ENCODE results near the gene SUCLA2. TPM values are rescaled to one million over a fixed set of nuclear protein-coding genes. Genes with fewer than 3 reads are reported as not detected.

SUCLA2 gene
- total RNA-seq (10 to 100 TPM; 15.6 to 21.3 TPM), total RNA-seq (18.8 to 37.0 reads per million in 2 donors)

DNA sequence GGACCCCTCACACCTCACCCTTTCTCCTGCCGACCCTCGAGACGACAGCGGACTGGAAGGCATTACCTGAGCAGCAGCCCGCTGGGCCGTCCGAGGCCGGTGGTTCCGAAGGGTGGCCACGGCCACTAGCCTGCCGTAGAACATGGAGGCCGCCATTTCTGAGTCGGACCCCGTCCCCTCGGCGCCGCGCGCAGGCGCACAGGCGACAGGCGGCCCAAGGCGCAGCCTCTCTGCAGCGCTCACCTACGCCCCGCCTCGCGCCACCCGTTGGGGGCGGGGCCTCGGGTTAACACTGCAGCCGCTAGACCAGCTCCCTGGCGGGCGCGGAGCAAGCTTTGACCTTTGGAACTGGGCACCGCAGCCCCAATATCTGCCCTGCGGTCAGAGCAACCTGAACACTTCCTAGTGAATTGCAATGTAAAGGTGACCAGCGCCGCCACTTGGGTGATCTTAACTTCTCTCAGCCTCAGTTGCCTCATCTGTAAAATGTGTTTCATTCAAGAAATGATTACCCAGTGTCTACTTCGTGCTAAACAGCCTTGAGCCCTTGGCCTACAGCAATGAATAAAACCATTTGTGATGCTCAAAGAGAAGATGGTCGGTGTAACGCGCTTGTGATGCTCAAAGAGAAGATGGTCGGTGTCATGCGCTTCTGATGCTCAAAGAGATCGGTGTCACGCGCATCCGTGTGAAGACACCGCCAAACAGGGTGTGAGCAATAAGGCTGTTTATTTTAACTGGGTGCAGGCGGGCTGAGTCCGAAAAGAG, at the start of gene SUCLA2:
SUCLA2 (minus strand) TSS at position 160 of the 768 bp plus-strand sequence; CDS start at position 156, 4 bp downstream.
- Mint-ChIP-seq H3K4me3 (peak within 1 kb of the TSS; percentile 93), H3K27me3 (no peaks in the 10 kb centered on the region), H3K27ac (peak within 1 kb of the TSS; percentile 96), H3K36me3 (ENCODE audit: low read depth) (peaks cover 3% of the 10 kb centered on the region), H3K4me1 (peaks cover 19% of the 10 kb centered on the region)
- DNase-seq (peak; percentile 82 to 91 (median 84)), ATAC-seq (peak; percentile 99)
- no peaks in the 10 kb centered on the region for H3K9me3 ChIP-seq (ENCODE audit: control insufficient read depth, low read length, poor library complexity, severe bottlenecking)

- H3K9me3 ChIP-seq (ENCODE audit: control insufficient read depth, low read length, poor library complexity, severe bottlenecking): no peaks in the 10 kb centered on the region
- no peaks in the 10 kb centered on the region for H3K27me3 Mint-ChIP-seq
- no peak overlapping the region for H3K4me3 Mint-ChIP-seq
- H3K36me3 Mint-ChIP-seq (ENCODE audit: low read depth): peaks cover 14% of the 10 kb centered on the region
- ATAC-seq (no peak), DNase-seq (no peak)
- H3K27ac Mint-ChIP-seq: no peak overlapping the region
- peaks cover 3% of the 10 kb centered on the region for H3K4me1 Mint-ChIP-seq
Measured at GRCh38 chr13:48050550-48050949, 49.5 kb upstream of the SUCLA2 start.

DNA sequence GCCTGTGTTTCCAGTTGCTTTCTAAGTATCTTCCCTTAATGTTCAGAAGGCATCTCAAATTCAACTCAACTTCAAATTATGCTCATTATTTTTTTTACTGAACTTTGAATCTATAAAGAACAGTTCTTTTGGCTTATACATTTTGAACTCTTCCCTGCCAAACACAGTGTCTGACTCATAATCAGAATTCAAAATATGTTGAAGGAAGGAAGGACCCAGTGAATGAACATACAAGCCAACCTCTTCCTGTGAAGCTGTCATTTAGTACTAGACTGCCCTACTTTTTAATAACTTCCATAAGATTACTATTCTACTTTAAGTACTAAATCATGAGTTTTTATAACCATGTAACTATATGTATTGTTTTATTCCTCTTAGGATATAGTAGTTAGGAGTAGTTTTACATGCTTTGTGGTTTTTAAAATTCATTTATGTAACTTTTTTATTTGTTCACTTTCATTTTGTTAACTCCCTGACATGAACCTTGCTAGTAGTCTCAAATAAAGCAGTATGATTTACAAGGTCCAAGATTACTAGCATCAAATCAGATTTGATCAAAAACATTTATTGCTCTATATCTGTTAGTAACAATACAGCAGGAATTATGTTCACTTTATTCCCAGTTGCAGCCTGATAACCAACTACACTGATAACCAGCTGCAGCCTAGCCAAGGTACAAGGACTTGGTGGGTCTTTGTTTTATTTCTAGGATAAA, 42.9 kb upstream of the SUCLA2 start:
- peaks cover 4% of the 10 kb centered on the region for H3K36me3 Mint-ChIP-seq (ENCODE audit: low read depth)
- DNase-seq (no peak), ATAC-seq (peak; percentile 80)
- no peaks in the 10 kb centered on the region for H3K27me3 Mint-ChIP-seq
- peaks cover 14% of the 10 kb centered on the region for H3K4me1 Mint-ChIP-seq
- H3K27ac Mint-ChIP-seq: peak overlapping the region; percentile 80
- H3K4me3 Mint-ChIP-seq: peak overlapping the region; percentile 31
- no peaks in the 10 kb centered on the region for H3K9me3 ChIP-seq (ENCODE audit: control insufficient read depth, low read length, poor library complexity, severe bottlenecking)

DNA sequence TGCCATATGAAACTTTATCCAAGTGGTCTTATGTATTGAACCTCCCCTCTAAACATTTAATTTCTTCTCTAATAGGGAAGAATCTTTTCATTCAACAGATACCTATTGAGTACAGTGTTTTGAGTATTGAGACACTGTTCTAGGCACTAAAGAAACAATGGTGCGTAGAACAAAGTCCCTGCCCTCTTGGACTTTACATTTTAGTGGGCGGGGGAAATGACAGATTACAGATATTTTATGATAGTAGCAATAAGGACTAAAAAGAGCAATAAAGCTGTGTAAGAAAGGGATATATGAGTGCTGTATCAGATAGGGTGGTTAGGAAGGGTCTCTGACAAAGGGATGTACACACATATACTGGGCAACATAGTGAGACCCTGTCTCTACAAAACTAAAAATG, 41.8 kb upstream of the SUCLA2 start:
- Mint-ChIP-seq H3K27ac (peak overlapping the region; percentile 80), H3K4me3 (no peak overlapping the region), H3K27me3 (no peaks in the 10 kb centered on the region), H3K4me1 (peaks cover 22% of the 10 kb centered on the region), H3K36me3 (ENCODE audit: low read depth) (peaks cover 4% of the 10 kb centered on the region)
- no peak for DNase-seq
- no peak for ATAC-seq
- no peaks in the 10 kb centered on the region for H3K9me3 ChIP-seq (ENCODE audit: control insufficient read depth, low read length, poor library complexity, severe bottlenecking)

GRCh38 chr13:48040896-48041295, 39.8 kb upstream of the SUCLA2 start:
- ATAC-seq (no peak), DNase-seq (no peak)
- Mint-ChIP-seq H3K4me1 (peaks cover 28% of the 10 kb centered on the region), H3K36me3 (ENCODE audit: low read depth) (peaks cover 4% of the 10 kb centered on the region), H3K27me3 (no peaks in the 10 kb centered on the region), H3K4me3 (no peak overlapping the region), H3K27ac (no peak overlapping the region)
- no peaks in the 10 kb centered on the region for H3K9me3 ChIP-seq (ENCODE audit: control insufficient read depth, low read length, poor library complexity, severe bottlenecking)

- no peaks in the 10 kb centered on the region for H3K9me3 ChIP-seq (ENCODE audit: control insufficient read depth, low read length, poor library complexity, severe bottlenecking)
- Mint-ChIP-seq H3K4me3 (no peak overlapping the region), H3K27ac (no peak overlapping the region), H3K27me3 (no peaks in the 10 kb centered on the region), H3K36me3 (ENCODE audit: low read depth) (peaks cover 4% of the 10 kb centered on the region), H3K4me1 (peaks cover 29% of the 10 kb centered on the region)
- DNase-seq (no peak), ATAC-seq (no peak)
Measured at GRCh38 chr13:48040049-48040448, 39.0 kb upstream of the SUCLA2 start.

- H3K27ac Mint-ChIP-seq: peak overlapping the region; percentile 94
- H3K36me3 Mint-ChIP-seq (ENCODE audit: low read depth): peaks cover 4% of the 10 kb centered on the region
- H3K9me3 ChIP-seq (ENCODE audit: control insufficient read depth, low read length, poor library complexity, severe bottlenecking): no peaks in the 10 kb centered on the region
- ATAC-seq (no peak), DNase-seq (no peak)
- H3K4me1 Mint-ChIP-seq: peaks cover 33% of the 10 kb centered on the region
- peak overlapping the region; percentile 91 for H3K4me3 Mint-ChIP-seq
- no peaks in the 10 kb centered on the region for H3K27me3 Mint-ChIP-seq
Measured at GRCh38 chr13:48038761-48039160, 37.7 kb upstream of the SUCLA2 start.

DNA sequence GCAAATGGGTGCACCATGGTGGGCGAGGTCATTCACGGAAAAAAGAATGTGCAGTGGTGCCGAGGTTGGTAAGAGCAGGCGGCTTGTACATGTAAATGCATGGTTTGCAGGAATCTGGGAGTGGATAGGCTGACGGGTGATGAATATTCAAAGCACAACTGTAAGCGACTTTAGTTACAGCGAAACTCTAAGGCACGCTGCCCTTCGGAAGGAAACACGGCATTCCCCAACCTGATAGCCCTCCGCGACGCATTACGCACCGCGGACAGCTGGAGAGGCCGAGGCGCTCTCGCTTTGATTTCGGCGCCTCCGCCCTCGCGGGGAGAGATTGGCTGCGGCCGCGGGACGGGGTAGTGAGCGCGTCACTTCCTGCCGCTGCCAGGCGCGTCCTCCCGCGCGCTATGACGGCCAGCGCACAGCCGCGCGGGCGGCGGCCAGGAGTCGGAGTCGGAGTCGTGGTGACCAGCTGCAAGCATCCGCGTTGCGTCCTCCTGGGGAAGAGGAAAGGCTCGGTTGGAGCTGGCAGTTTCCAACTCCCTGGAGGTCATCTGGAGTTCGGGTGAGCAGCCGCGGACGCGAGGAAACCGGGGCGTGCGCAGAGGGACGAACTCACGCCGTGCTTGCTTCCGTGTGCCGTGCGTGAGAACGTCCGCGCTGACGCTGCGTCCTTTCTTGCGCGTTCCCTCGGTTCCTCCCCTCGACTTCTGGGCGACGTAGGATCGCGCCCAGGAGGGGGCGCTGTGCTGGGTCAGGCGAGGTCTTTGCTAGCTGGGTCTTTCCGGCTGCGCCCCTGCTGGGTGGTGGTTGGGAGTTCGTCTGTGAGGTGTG, 36.5 kb upstream of the SUCLA2 start, which contains the start of gene NUDT15:
NUDT15 (plus strand) TSS at position 381 of the 828 bp plus-strand sequence; CDS start at position 402, 21 bp downstream.
- H3K9me3 ChIP-seq (ENCODE audit: control insufficient read depth, low read length, poor library complexity, severe bottlenecking): no peaks in the 10 kb centered on the region
- Mint-ChIP-seq H3K27ac (peak within 1 kb of the TSS; percentile 94), H3K36me3 (ENCODE audit: low read depth) (peaks cover 4% of the 10 kb centered on the region), H3K4me3 (peak within 1 kb of the TSS; percentile 91), H3K27me3 (no peaks in the 10 kb centered on the region), H3K4me1 (peaks cover 27% of the 10 kb centered on the region)
- ATAC-seq (peak; percentile 92), DNase-seq (peak; percentile 94 to 97 (median 95))

GRCh38 chr13:48029859-48030258, 28.8 kb upstream of the SUCLA2 start:
- Mint-ChIP-seq H3K27me3 (no peaks in the 10 kb centered on the region), H3K4me1 (peaks cover 6% of the 10 kb centered on the region), H3K4me3 (no peak overlapping the region), H3K36me3 (ENCODE audit: low read depth) (peaks cover 2% of the 10 kb centered on the region), H3K27ac (no peak overlapping the region)
- no peaks in the 10 kb centered on the region for H3K9me3 ChIP-seq (ENCODE audit: control insufficient read depth, low read length, poor library complexity, severe bottlenecking)
- ATAC-seq: no peak
- DNase-seq: no peak

DNA sequence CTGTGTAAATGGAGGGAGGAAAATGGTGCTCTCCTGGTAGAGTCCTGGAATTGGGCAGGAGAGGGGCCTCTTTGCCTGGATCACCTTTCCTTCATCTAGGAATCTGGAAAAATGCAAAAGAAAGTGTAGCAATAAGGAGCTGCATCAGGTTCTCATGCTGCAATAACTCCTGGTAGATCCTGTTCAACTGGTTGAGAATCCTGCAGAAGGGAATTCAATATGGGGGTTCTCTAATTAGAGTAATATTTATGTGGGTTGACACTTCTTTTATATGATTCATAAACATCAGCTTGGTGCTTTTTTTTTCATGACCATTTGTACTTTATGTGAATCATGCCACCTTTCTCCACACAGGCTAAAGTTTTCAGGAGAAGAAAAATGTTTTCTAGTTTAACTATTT, 27.0 kb upstream of the SUCLA2 start:
- H3K9me3 ChIP-seq (ENCODE audit: control insufficient read depth, low read length, poor library complexity, severe bottlenecking): no peaks in the 10 kb centered on the region
- ATAC-seq (no peak), DNase-seq (no peak)
- H3K36me3 Mint-ChIP-seq (ENCODE audit: low read depth): peaks cover 2% of the 10 kb centered on the region
- no peak overlapping the region for H3K4me3 Mint-ChIP-seq
- no peaks in the 10 kb centered on the region for H3K27me3 Mint-ChIP-seq
- H3K4me1 Mint-ChIP-seq: no peaks in the 10 kb centered on the region
- H3K27ac Mint-ChIP-seq: no peak overlapping the region

DNA sequence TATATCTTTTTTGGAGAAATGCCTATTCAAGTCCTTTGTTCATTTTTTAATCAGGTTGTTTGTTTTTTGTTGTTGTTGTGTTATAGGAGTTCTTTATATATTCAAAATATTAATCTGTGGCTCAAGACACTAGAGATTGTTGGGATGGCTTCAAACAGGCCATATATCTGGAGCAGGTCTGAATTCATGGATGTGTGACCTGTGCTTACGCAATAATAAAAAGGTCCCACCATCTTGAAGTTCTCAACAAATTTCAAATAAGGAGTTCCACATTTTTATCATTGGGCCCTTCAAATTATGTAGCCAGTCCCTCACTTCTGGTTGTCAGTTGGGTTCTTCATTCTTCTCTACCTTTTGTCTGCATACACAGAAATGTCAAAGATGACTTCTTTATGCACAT, 18.7 kb upstream of the SUCLA2 start:
- H3K9me3 ChIP-seq (ENCODE audit: control insufficient read depth, low read length, poor library complexity, severe bottlenecking): no peaks in the 10 kb centered on the region
- H3K4me1 Mint-ChIP-seq: peaks cover 3% of the 10 kb centered on the region
- ATAC-seq: no peak
- no peak overlapping the region for H3K4me3 Mint-ChIP-seq
- H3K27me3 Mint-ChIP-seq: no peaks in the 10 kb centered on the region
- H3K27ac Mint-ChIP-seq: no peak overlapping the region
- H3K36me3 Mint-ChIP-seq (ENCODE audit: low read depth): peaks cover 5% of the 10 kb centered on the region
- no peak for DNase-seq

GRCh38 chr13:48018637-48019036, 17.6 kb upstream of the SUCLA2 start:
- no peak for DNase-seq
- Mint-ChIP-seq H3K4me3 (no peak overlapping the region), H3K27me3 (no peaks in the 10 kb centered on the region), H3K27ac (no peak overlapping the region), H3K36me3 (ENCODE audit: low read depth) (peaks cover 5% of the 10 kb centered on the region), H3K4me1 (peaks cover 3% of the 10 kb centered on the region)
- ATAC-seq: no peak
- no peaks in the 10 kb centered on the region for H3K9me3 ChIP-seq (ENCODE audit: control insufficient read depth, low read length, poor library complexity, severe bottlenecking)

DNA sequence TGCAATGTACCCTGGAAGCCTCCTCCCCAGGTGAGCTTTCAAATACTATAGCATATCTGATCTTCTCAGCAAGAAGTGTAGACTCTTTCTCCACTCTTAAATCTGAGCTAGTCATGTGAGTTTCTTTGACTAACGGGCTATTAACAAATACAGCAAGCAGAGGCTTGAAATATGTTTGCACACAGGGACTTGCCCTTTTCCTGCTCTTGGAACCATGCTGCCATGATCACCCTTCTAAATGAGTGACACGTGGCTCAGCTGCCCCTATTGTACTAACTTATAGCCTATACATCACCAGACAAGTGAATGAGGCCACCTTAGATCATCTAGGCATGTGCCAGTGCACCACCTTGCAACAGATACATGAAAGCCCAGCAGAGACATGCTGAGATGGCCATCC, 13.3 kb upstream of the SUCLA2 start:
- Mint-ChIP-seq H3K27ac (no peak overlapping the region), H3K36me3 (ENCODE audit: low read depth) (peaks cover 3% of the 10 kb centered on the region), H3K27me3 (no peaks in the 10 kb centered on the region), H3K4me1 (peaks cover 3% of the 10 kb centered on the region), H3K4me3 (no peak overlapping the region)
- no peak for DNase-seq
- H3K9me3 ChIP-seq (ENCODE audit: control insufficient read depth, low read length, poor library complexity, severe bottlenecking): no peaks in the 10 kb centered on the region
- no peak for ATAC-seq
